Neuron (in vitro differentiated cells): ENCODE results near the gene LEMD3.
"Not testable (repeated sequence)": the region's sequence is repeated elsewhere in the genome, so short reads cannot be mapped to it uniquely, and the experiment has no call there.

Source experiments
- H2AFZ ChIP-seq: one replicate; pipeline ENCODE4 v1.6.1; 2013; ENCODE audit warnings: low read depth, mild to moderate bottlenecking, inconsistent platforms, low read length, moderate library complexity
- H3K27me3 ChIP-seq: one replicate; pipeline ENCODE4 v1.6.1; 2013; ENCODE audit warnings: low read length; ENCODE audit not compliant: insufficient read depth
- H3K36me3 ChIP-seq: one replicate; pipeline ENCODE4 v1.6.1; 2013; ENCODE audit warnings: low read length; ENCODE audit not compliant: insufficient read depth
- H3K4me1 ChIP-seq: one replicate; pipeline ENCODE4 v1.6.1; 2013; ENCODE audit warnings: low read length; ENCODE audit not compliant: insufficient read depth
- H3K4me3 ChIP-seq: 2 replicates; pipeline ENCODE4 v1.5.1; 2013; ENCODE audit warnings: mild to moderate bottlenecking, low read length, moderate library complexity
- H3K9me3 ChIP-seq: one replicate; pipeline ENCODE4 v1.6.1; 2013; ENCODE audit warnings: low read length

Gene LEMD3

GRCh38 chr12:65279369-65280112 is 110.2 kb downstream of the LEMD3 start:
- peaks cover 7% of the 10 kb centered on the region for H3K4me1 ChIP-seq
- no peaks in the 10 kb centered on the region for H3K36me3 ChIP-seq
- H3K4me3 ChIP-seq, result peak overlapping the region; percentile 71
- peak overlapping the region; percentile 98 for H2AFZ ChIP-seq
- no peaks in the 10 kb centered on the region for H3K9me3 ChIP-seq
- H3K27me3 ChIP-seq, result no peaks in the 10 kb centered on the region

- H3K4me3 ChIP-seq, result no peak overlapping the region
- no peak overlapping the region for H2AFZ ChIP-seq
- H3K36me3 ChIP-seq, result no peaks in the 10 kb centered on the region
- peaks cover 7% of the 10 kb centered on the region for H3K4me1 ChIP-seq
- no peaks in the 10 kb centered on the region for H3K9me3 ChIP-seq
- no peaks in the 10 kb centered on the region for H3K27me3 ChIP-seq
Measured at GRCh38 chr12:65280306-65280705, 110.9 kb downstream of the LEMD3 start.

- Histone ChIP-seq H3K4me1 (peaks cover 7% of the 10 kb centered on the region), H3K9me3 (no peaks in the 10 kb centered on the region), H3K4me3 (no peak overlapping the region), H3K36me3 (no peaks in the 10 kb centered on the region), H2AFZ (no peak overlapping the region), H3K27me3 (no peaks in the 10 kb centered on the region)
Measured at GRCh38 chr12:65282840-65283239, 113.5 kb downstream of the LEMD3 start.

GRCh38 chr12:65285532-65285931 is 116.1 kb downstream of the LEMD3 start:
- not testable (repeated sequence) for H2AFZ ChIP-seq, H3K4me1 ChIP-seq, H3K9me3 ChIP-seq, H3K27me3 ChIP-seq, H3K4me3 ChIP-seq, H3K36me3 ChIP-seq

GRCh38 chr12:65287426-65287825 is 118.0 kb downstream of the LEMD3 start:
- Histone ChIP-seq H3K4me1 (no peaks in the 10 kb centered on the region), H3K27me3 (no peaks in the 10 kb centered on the region), H3K36me3 (no peaks in the 10 kb centered on the region), H3K4me3 (no peak overlapping the region), H2AFZ (no peak overlapping the region), H3K9me3 (no peaks in the 10 kb centered on the region)

- no peaks in the 10 kb centered on the region for H3K9me3 ChIP-seq
- H3K27me3 ChIP-seq, result no peaks in the 10 kb centered on the region
- H3K4me1 ChIP-seq, result no peaks in the 10 kb centered on the region
- H2AFZ ChIP-seq, result no peak overlapping the region
- H3K4me3 ChIP-seq, result no peak overlapping the region
- H3K36me3 ChIP-seq, result no peaks in the 10 kb centered on the region
Measured at GRCh38 chr12:65292241-65292640, 122.9 kb downstream of the LEMD3 start.

- Histone ChIP-seq H3K27me3 (no peaks in the 10 kb centered on the region), H3K4me3 (no peak overlapping the region)
Measured at GRCh38 chr12:65293735-65294134, 124.4 kb downstream of the LEMD3 start.

GRCh38 chr12:65294641-65295262 is 125.4 kb downstream of the LEMD3 start:
- H3K36me3 ChIP-seq, result no peaks in the 10 kb centered on the region
- H3K4me1 ChIP-seq, result no peaks in the 10 kb centered on the region
- no peaks in the 10 kb centered on the region for H3K9me3 ChIP-seq
- H3K27me3 ChIP-seq, result no peaks in the 10 kb centered on the region
- H2AFZ ChIP-seq, result no peak overlapping the region
- H3K4me3 ChIP-seq, result no peak overlapping the region

More at GRCh38 chr12:65293735-65294134, 124.4 kb downstream of the LEMD3 start:
- H3K9me3 ChIP-seq, result no peaks in the 10 kb centered on the region
- no peaks in the 10 kb centered on the region for H3K36me3 ChIP-seq
- no peaks in the 10 kb centered on the region for H3K4me1 ChIP-seq
- no peak overlapping the region for H2AFZ ChIP-seq

GRCh38 chr12:65296508-65297265 is 127.3 kb downstream of the LEMD3 start:
- no peak overlapping the region for H3K4me3 ChIP-seq
- no peaks in the 10 kb centered on the region for H3K9me3 ChIP-seq
- no peaks in the 10 kb centered on the region for H3K4me1 ChIP-seq
- no peaks in the 10 kb centered on the region for H3K27me3 ChIP-seq
- no peaks in the 10 kb centered on the region for H3K36me3 ChIP-seq
- H2AFZ ChIP-seq, result no peak overlapping the region
